ENCODE results near the gene ARHGAP22. TPM values are rescaled to one million over a fixed set of nuclear protein-coding genes. Genes with fewer than 3 reads are reported as not detected.

Gene ARHGAP22
- total RNA-seq, 6 donors from 2014 or later = 1.4 to 25.1 (median 7.1) TPM

DNA sequence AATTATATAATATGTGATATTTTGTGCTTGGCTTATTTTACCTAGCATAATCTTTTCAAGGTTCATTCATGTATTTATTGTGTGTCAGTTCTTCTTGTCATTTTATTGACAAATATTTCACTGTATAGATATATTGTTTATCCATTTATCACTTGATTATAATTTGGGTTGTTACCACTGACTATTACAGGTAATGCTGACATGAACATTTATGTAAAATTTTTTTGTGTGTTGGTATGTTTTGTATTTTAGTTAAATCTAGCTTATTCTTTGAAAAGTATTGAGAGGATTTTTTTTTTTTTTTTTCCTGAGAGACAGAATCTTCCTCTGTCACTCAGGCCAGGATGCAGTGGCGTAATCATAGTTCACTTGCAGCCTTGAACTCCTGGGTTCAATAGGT, 190.7 kb downstream of the ARHGAP22 start:
- Histone ChIP-seq H3K27ac (no peak overlapping the region), H3K9me3 (peaks cover 0 to 13% (median 10%) of the 10 kb centered on the region in 4 donors), H3K36me3 (peaks cover 0 to 31% (median 6%) of the 10 kb centered on the region in 4 donors), H3K4me3 (no peak overlapping the region), H3K27me3 (no peaks in the 10 kb centered on the region), H3K4me1 (peaks cover 0 to 3% (median 0%) of the 10 kb centered on the region in 4 donors)
- no peak for DNase-seq
- 91 to 98% methylated on average over 1 of the region's 1 CpG for WGBS, 2 donors
- no peak for TF ChIP-seq POLR2A (IDR thresholded peaks at IDR 0.05)
- no peak for TF ChIP-seq EP300 (IDR thresholded peaks at IDR 0.05)
- no peak for TF ChIP-seq POLR2AphosphoS5 (IDR thresholded peaks at IDR 0.05)
- TF ChIP-seq, protein P1, sequence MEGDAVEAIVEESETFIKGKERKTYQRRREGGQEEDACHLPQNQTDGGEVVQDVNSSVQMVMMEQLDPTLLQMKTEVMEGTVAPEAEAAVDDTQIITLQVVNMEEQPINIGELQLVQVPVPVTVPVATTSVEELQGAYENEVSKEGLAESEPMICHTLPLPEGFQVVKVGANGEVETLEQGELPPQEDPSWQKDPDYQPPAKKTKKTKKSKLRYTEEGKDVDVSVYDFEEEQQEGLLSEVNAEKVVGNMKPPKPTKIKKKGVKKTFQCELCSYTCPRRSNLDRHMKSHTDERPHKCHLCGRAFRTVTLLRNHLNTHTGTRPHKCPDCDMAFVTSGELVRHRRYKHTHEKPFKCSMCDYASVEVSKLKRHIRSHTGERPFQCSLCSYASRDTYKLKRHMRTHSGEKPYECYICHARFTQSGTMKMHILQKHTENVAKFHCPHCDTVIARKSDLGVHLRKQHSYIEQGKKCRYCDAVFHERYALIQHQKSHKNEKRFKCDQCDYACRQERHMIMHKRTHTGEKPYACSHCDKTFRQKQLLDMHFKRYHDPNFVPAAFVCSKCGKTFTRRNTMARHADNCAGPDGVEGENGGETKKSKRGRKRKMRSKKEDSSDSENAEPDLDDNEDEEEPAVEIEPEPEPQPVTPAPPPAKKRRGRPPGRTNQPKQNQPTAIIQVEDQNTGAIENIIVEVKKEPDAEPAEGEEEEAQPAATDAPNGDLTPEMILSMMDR (IDR thresholded peaks at IDR 0.05) = no peak
- no peak for ATAC-seq (ENCODE audit: low FRiP score in 2 of 2)

DNA sequence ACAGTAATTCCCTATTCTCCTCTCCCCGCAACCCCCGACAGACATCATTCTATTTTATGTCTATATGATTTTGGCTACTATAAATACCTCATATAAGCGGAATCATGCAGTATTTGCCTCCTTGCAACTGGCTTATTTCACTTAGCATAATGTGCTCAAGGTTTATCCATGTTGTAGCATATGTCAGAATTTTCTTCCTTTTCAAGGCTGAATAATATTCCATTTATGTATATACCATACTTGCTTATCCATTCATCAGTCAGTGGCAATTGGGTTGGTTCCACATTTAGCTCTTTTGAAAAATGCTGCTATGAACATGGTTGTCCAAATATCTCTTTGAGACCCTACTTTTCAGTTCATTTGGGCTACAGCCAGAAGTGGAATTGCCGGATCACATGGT, 191.9 kb downstream of the ARHGAP22 start:
- H3K9me3 ChIP-seq = peaks cover 0 to 13% (median 10%) of the 10 kb centered on the region in 4 donors
- peaks cover 0 to 31% (median 6%) of the 10 kb centered on the region in 4 donors for H3K36me3 ChIP-seq
- DNase-seq (no peak), ATAC-seq (ENCODE audit: low FRiP score in 2 of 2) (no peak)
- no peak overlapping the region for H3K27ac ChIP-seq
- H3K4me1 ChIP-seq = peaks cover 0 to 3% (median 0%) of the 10 kb centered on the region in 4 donors
- H3K4me3 ChIP-seq = no peak overlapping the region
- 97 to 99% methylated on average over 4 of the region's 4 CpGs for WGBS, 2 donors
- no peaks in the 10 kb centered on the region for H3K27me3 ChIP-seq
- TF ChIP-seq POLR2AphosphoS5 (IDR thresholded peaks at IDR 0.05) (no peak), POLR2A (IDR thresholded peaks at IDR 0.05) (no peak), EP300 (IDR thresholded peaks at IDR 0.05) (no peak)
- TF ChIP-seq, protein P1 (IDR thresholded peaks at IDR 0.05) = no peak

DNA sequence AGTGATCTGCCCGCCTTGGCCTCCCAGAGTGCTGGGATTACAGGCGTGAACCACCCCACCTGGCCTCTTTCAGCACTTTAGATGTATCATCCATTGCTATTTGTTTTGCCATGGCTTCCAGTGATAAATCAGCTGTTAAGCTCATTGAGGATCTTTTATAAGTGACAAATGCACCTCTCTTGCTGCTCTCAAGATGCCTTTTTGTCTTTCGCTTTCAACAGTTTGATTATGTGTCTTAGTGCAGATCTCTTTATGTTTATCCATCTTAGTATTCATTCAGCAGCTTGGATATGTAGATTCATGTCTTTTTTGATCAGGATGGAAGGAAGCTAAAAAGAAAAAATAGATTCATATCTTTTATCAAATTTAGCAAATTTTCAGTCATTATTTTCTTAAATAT, 192.8 kb downstream of the ARHGAP22 start:
- TF ChIP-seq, protein P1 (IDR thresholded peaks at IDR 0.05) = no peak
- no peak for TF ChIP-seq POLR2AphosphoS5 (IDR thresholded peaks at IDR 0.05)
- no peak for TF ChIP-seq EP300 (IDR thresholded peaks at IDR 0.05)
- no peak for TF ChIP-seq POLR2A (IDR thresholded peaks at IDR 0.05)
- ATAC-seq (ENCODE audit: low FRiP score in 2 of 2) (no peak), DNase-seq (no peak)
- Histone ChIP-seq H3K4me1 (no peaks in the 10 kb centered on the region), H3K36me3 (peaks cover 0 to 31% (median 6%) of the 10 kb centered on the region in 4 donors), H3K27me3 (no peaks in the 10 kb centered on the region), H3K4me3 (no peak overlapping the region), H3K9me3 (peaks cover 0 to 13% (median 10%) of the 10 kb centered on the region in 4 donors), H3K27ac (no peak overlapping the region)
- 98 to 100% methylated on average over 3 of the region's 3 CpGs for WGBS, 2 donors

DNA sequence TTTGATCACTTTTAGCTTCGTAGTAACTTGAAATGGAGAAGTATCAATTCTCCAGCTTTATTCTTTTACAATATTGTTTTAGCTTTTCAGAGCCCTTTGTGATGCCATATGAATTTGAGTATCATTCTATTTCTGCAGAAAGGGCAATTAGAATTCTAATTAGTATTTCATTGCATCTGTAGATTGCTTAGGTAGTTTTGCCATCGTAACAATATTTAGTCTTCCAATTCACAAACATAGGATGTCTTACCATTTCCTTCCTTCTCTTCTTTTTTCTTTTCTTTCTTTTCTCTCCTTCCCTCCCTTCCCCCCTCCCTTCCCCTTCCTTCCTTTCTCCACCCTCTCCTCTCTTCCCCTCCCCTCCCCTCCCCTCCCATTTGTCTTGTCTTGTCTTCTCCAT, 193.4 kb downstream of the ARHGAP22 start:
- no peak overlapping the region for H3K27ac ChIP-seq
- H3K4me3 ChIP-seq = no peak overlapping the region
- 97 to 98% methylated on average over 2 of the region's 2 CpGs for WGBS, 2 donors
- ATAC-seq (ENCODE audit: low FRiP score in 2 of 2) = no peak
- TF ChIP-seq EP300 (IDR thresholded peaks at IDR 0.05) = no peak
- TF ChIP-seq, protein P1 (IDR thresholded peaks at IDR 0.05) = no peak
- no peak for TF ChIP-seq POLR2AphosphoS5 (IDR thresholded peaks at IDR 0.05)
- TF ChIP-seq POLR2A (IDR thresholded peaks at IDR 0.05) = no peak
- DNase-seq = no peak
- peaks cover 0 to 31% (median 6%) of the 10 kb centered on the region in 4 donors for H3K36me3 ChIP-seq
- peaks cover 0 to 13% (median 10%) of the 10 kb centered on the region in 4 donors for H3K9me3 ChIP-seq
- no peaks in the 10 kb centered on the region for H3K27me3 ChIP-seq
- no peaks in the 10 kb centered on the region for H3K4me1 ChIP-seq

DNA sequence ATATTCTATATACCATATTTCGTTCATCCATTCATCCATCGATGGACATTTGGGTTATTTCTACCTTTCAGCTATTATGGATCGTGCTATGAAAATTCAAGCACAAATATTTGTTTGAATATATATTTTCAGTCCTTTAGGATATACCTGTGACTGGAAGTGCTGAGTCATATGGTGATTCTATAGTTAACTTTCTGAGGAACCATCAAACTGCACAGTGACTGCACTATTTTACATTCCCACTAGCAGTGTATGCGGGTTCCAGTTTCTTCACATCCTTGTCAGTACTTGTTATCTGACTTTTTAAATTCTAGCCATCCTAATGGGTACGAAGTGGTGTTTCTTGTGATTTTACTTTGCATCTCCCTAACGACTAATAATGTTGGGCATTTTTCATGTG, 194.4 kb downstream of the ARHGAP22 start:
- 94 to 98% methylated on average over 6 of the region's 6 CpGs for WGBS, 2 donors
- no peaks in the 10 kb centered on the region for H3K27me3 ChIP-seq

More for the DNA sequence above, 194.4 kb downstream of the ARHGAP22 start:
- Histone ChIP-seq H3K4me3 (no peak overlapping the region), H3K9me3 (peaks cover 0 to 13% (median 10%) of the 10 kb centered on the region in 4 donors), H3K36me3 (peaks cover 0 to 31% (median 6%) of the 10 kb centered on the region in 4 donors), H3K27ac (no peak overlapping the region), H3K4me1 (peaks cover 0 to 5% (median 2%) of the 10 kb centered on the region in 4 donors)
- ATAC-seq (ENCODE audit: low FRiP score in 2 of 2) (no peak), DNase-seq (no peak)
- TF ChIP-seq POLR2A (IDR thresholded peaks at IDR 0.05) (no peak), POLR2AphosphoS5 (IDR thresholded peaks at IDR 0.05) (no peak), EP300 (IDR thresholded peaks at IDR 0.05) (no peak)
- TF ChIP-seq, protein P1 (IDR thresholded peaks at IDR 0.05) = no peak

Data from upper lobe of left lung (tissue), 6 donors.